Hematopoietic multipotent progenitor cell (in vitro differentiated cells): ENCODE data around the gene ERFL. TPM values are rescaled to one million over a fixed set of nuclear protein-coding genes. Genes with fewer than 3 reads are reported as not detected.
A peak's percentile ranks its signal among the peaks of the same experiment; 100 is the strongest.

Source experiments
- DNase-seq, 3 donors: peaks; one replicate each; pipeline ENCODE4 v3.0.0-alpha.2; 2011 to 2015; ENCODE audit warnings: low read depth in 2 of 3, low spot score in 2 of 3
- total RNA-seq: library from RNA; depleted of rRNA; stranded (reverse); fragments of >200 nt; gene quantifications from one replicate; pipeline ENCODE4 v1.2.3, GENCODE V29; 2012

The ERFL gene
- total RNA-seq, 1 donor = under 0.01 TPM

DNA sequence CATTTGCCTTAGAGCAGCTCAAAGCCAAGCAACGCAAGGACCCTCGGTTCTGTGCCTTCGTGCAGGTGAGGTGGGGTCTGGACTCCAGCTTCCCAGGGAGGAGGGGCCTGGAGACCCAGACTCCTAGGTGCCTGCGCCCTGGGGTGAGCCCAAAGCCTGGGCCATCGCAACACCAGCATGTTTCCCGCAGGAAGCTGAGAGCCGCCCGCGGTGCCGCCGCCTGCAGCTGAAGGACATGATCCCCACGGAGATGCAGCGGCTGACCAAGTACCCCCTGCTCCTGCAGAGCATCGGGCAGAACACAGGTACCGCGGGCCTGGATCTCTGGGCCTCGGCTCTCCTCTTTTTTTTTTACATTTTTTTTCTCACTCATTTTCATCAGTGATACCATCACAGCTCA is 25.7 kb downstream of the ERFL start:
- DNase-seq = no peak

DNA sequence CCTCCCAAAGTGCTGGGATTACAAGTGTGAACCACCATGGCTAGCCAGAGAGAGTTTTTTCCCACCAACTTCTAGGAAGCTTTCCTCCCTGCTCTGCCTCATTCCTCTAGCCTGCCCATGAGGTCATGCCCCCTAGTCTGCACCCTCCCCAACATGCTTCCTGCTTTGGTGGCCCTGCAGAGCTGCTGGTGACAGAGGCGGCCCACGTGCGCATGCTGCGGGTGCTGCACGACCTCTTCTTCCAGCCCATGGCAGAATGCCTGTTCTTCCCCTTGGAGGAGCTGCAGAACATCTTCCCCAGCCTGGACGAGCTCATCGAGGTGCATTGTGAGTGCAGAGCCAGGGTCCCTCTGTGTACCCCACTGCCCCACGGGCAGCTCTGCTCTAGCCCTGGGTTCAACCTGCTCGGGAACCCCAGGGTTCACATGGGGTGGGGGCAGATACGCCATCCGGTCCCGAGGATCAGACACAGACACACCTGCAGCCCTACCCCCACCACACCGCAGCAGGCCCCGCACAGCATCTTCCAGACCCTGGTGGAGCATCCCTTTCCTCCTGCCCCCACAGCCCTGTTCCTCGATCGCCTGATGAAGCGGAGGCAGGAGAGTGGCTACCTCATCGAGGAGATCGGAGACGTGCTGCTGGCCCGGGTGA is 26.4 kb downstream of the ERFL start:
- no peak for DNase-seq

DNA sequence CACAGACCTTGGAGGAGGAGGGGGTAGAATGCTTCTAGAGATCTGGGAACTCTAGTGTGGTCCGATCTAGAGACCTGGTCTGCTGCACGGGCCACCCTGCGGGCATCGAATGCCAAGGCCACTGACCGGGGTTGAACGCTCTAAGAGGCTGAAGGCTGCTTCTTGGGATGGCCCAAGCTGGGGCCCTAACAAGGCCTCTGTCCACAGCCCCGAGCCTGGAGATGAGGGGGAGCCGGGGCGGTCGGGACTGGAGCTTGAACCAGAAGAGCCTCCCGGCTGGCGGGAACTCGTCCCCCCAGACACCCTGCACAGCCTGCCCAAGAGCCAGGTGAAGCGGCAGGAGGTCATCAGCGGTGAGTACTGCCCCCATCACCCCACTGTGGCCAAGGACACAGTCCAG is 30.0 kb downstream of the ERFL start:
- no peak for DNase-seq

DNA sequence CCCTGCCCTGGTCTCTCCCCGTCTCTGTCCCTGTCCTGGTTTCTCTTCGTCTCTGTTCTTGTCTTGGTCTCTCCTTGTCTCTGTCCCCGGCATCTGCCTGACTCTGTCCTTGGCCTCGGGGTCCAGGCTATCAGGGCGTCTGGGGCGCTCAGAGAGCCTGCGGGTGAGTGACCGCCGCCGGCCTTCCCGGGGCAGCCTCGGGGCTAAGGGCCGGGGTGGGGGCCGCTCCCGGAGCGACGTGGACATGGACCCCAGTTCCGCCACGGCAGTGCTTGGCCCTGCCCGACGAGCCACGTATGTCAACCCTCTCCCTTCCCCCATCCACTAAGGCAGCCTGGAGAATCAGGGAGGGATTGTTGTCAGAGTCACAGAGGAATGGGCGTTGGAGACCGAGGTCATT is 30.4 kb downstream of the ERFL start:
- no peak for DNase-seq

DNA sequence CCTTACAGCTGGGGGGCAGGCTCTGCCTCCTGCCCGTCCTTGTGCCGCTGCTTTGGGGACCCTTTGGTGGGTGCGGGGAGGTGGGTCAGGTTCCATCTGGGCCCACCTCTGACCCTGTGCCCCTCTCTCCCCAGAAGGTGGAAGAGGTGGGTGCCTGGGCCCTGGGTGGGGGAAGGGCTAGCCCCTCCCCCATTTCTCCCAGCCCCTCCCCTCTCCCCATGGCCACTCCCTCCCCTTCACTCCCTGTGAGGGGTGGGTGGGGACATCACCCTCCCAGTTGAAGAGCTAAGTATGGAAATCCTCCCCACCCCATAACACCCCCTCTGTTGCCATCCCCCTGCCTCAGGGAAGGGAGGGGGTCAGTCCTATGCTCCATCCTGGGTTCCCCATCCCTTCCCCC is 31.1 kb downstream of the ERFL start:
- DNase-seq = no peak

DNA sequence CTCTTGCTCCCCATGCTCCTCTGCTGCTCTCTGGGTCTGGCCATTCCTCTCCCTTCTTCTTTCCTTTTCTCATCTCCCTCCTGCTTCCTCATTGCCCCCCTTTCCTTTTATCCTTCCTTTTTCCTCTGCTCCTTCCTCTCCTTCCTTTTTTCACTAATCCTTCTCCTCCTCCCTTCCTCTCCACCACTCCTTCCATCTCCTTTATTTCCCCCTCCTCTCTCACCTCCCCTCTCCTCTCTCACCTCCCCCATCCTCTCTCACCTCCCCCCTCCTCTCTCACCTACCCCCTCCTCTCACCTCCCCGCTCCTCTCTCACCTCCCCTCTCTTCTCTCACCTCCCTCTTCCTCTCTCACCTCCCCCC is 31.7 kb downstream of the ERFL start:
- no peak for DNase-seq

DNA sequence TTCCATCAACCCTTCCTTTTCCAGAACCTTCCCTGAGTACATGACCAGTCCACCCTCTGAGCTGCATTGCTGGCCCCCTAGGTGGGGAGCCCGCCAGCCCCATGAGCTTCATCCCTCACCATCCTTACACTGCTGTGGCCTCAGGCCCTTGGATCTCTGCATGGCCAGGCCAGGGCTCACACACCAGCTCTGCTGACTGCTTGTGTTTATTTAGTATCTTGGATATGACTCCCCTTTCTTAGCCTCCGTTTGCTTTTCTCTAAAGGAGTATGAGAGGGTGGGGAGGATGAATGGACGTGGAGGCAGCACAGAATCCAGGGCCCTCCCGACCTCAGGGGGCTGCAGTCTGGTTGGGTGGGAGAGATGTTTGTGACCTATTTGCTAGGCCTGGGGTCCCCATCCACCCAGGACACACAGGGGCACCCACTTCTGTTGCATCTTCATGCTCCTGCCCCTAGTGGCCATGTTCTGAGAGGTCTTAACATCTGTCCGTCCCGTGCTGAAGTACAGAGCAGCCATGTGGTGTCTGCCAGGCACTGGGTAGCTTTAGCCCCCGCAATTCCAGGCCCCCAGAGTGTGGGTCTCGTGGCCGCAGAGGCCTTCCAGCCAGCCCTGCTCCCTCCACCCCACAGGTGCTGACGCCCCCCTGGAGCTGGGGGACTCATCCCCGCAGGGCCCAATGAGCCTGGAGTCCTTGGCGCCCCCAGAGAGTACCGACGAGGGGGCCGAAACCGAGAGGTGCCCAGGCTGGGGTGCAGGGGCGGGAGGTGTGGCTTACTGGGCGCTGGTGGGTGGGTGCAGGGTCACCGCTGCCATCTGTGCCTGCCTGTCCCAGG is 32.3 kb downstream of the ERFL start:
- DNase-seq = no peak

DNA sequence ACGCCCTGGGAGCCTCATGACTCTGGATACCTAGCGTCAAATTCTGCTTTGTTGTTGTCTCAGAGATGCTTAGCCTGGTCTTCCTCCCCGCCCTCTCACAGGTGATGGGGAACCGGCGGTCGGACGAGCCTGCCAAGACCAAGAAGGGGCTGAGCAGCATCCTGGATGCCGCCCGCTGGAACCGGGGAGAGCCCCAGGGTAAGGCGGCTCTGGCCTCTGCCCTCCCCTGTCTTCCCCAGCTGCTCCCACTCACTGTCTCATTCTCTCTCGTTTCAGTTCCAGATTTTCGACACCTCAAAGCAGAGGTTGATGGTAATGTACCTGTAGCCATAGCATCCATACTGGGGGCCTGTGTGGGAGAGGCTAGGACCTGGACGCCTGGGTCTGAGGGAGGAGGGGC is 33.9 kb downstream of the ERFL start:
- no peak for DNase-seq

DNA sequence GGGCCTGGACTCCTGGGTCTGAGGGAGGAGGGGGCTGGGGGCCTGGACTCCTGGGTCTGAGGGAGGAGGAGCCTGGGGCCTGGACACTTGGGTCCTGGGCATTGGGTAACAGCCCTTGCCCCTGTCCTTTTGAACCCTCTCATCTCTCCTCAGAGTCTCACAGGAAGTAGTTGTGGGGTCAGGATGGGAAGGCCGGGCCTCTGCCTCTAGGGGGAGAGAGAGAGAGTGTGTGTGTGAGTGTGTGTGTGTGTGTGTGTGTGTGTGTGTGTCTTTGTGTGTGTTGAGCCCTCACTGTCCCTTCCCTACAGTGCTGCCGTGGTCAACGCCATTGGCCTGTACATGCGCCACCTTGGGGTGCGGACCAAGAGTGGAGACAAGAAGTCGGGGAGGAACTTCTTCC is 34.4 kb downstream of the ERFL start:
- DNase-seq = no peak

DNA sequence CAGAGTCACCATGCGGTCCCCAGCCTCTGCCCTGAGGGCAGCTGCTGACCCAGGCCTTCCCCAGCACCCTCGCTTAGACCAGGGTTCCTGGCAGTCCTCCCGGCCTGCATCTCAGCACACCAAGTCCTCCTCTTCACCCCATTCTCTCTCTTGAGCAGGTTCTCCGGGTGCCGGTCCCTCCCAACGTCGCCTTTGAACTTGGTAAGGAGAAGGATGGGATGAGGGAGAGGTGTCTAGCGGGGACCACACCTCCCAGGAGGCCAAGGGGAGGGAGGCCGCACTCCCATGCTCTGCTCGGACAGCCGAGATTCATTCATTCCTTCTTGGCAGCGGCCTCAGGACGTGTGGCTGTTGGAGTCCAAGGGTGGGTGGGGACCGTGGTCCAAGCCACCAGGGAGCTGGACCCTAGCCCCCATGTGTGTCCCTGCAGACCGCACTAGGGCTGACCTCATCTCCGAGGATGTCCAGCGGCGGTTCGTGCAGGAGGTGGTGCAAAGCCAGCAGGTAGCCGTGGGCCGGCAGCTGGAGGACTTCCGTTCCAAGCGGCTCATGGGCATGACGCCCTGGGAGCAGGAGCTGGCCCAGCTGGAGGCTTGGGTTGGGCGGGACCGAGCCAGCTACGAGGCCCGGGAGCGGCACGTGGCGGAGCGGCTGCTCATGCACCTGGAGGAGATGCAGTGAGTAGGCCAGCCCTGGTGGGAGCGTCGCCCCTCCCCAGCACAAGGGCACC is 35.9 kb downstream of the ERFL start:
- no peak for DNase-seq

DNA sequence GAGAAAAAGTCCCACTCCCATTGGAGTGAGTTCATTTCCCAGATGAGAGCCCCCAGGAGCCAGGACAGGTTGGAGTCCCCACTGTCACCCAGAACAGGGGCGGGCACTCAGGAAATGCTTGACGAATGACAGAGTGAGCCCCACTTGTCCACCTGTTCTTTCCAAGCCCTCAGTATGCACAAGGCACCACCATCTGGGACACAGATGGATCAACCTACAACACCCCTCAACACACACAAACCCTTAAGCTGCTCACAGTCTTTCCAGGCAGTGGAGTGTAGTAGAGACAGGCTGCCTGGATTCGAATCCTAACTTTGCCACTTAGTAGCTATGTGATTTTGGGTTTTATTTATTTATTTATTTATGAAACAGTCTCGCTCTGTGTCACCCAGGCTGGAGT is 37.3 kb downstream of the ERFL start:
- no peak for DNase-seq

DNA sequence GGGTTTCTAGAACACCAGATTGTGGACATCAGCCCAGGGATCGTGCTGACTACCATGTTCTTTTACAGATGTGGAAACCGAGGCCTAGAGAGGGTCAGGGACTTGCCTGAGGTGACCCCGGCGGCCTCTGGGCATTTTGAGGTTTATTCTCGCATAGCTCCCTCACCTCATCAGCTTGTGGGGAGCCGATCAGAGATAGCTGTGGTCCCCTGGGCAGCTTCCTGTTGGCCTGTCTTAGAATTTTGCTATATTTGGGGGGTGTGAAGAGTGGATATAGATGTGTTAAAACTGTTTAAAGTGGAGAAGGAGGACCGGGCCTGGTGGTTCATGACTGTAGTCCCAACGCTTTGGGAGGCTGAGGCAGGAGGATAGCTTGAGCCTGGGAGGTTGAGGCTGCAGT is 38.4 kb downstream of the ERFL start:
- DNase-seq = no peak

DNA sequence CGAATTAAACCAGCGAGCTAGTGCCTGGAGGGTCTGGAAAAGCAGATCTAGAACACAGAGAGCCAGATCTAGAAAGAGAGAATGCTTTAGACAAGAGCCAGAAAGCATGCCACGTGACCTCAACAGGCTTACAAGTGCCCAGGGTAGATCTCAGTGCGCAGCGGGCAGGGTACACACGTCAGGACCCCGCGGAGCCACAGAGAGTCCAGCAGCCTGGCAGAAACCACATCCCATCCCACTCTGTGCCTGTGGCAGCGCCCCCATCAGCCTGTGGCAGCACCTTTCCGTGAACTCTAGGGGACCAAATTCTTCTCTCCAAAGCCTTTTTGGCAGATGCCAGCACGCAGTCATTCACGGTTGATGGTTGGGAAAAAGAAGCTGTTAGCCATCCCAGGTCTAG is 39.3 kb downstream of the ERFL start:
- no peak for DNase-seq

DNA sequence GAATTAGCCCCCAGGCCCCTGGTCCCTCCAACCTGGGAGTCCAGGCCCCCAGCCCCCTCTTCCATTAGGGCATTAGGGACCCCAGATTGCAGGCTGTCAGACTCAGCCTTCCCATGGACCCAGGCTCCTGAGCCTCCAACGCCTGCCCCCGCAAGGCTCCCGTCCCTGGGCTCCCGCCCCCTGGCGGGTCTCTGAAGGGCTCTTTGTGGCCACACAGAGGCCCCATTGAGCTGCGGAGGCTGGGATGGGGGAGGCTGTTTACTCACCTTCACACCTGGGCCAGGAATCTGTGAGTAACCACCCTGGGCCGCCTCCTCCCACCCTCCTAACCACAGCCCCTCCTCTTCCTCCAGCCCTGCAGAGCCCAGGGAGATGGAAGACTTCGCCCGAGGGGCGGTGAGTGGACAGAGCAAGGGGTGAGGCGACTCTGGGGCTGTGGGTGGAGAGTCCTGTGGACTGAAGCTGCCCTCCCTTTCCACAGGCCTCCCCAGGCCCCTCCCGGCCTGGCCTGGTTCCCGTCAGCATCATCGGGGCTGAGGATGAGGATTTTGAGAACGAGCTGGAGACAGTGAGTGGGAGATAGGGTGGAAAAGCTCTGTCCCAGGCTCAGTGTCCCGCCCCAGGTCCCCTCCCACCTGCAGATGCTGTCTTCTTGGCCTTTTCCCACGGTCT is 40.4 kb downstream of the ERFL start:
- peak; percentile 53 to 75 (median 69) for DNase-seq

DNA sequence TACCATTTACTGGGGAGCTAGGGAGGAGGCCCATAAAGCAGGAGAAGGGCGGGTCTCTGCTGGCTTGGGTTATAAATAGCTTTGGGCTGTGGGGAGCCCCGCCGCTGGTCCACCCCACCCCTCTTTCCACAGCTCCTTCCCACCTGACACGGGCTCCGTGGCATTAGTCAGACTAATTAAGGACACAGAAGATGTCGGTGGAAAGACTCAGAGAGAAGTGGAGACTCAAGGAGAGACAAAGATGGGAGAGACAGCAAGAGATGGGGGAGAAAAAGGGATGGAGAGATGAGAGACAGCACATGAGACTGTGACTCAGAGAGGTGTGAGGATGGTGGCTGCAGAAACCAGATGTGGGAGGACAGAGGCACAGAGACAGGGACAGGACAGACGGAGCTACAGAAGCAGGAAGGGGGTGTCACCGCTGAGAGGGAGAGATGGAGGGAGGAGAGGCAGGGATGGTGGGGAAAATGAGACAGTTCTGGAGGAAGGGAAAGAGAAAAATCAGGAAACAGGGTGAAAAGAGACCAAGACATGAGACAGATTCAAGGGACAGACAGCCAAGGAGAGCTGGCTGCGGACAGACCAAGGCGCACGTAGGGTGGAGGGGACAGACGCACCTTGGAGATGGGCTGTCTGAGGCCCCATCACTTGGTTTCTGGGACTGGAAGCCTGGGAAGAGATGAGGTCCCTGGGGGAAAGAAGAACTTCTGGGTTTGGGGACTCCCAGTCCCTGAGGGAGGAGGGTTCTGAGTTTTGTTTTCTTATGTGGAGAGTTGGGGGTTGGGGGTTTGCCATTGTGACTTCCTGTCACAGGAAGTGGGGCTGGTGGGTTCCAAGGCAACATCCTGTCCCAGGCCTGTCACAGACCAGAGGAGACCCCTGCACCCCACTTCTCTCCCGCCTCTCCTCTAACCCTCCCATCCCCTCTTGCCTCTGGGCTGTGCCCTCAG is 41.2 kb downstream of the ERFL start:
- DNase-seq = peak in 2 of 3 donors; percentile 58 to 72

DNA sequence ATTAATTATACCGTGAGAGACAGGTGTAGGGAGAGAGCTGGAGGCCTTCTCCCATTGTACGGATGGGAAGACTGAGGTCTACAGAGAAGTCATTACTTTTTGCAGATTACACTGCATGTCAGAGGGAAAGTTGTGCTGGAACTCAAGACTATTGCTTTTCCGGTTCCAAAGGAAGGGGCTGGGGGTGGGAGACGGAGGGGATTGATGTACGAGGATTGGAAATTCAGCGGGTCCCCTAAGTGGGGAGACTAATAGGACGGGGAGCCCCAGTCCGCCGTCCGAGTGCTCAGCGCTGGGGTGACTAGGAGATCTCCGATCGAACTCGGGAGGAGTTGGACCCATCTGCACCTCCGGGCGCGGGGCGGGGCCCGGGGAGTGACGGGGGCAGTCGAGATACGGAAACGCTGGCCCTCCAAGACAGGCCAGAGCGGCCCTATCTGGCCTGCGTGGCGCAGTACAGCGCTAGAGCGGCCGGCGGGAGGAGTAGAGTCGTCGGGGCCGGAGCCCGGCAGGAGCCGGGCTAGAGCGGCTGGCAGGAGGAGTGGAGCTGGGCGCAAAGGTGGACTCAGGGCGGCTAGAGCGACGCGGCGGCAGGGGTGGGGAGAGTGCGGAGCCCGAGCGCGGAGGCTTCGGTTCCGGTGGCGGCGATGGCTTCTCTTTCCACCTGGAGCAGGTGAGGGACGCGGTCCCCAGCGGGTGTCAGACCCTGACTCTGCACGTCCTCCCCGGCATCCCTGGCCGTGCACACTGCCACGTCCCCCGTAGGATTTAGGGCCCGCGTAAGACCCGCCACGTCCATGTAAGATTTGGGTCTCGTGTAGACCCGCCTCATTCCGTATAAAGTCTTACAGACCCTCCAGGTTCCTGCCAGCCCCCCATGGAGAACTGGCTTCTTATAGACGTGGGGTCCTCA is 44.2 kb downstream of the ERFL start:
- DNase-seq = peak; percentile 67 to 96 (median 95)

DNA sequence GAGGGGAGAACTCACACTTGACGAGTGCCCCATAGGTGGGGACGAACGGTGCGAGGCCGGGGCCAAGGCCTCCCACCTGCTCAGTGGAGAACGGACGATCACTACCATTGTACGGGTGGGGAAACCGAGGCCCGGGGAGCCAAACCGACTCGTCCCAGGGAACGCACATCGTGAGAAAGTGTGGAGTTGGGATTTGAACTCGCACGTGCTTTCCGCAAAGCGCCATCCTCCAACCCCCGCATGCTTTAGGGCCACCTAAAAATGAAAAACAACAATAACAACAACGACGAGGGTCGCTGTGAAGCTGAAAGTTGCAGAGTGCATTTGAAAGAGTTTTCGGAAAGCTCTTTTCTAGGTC is 44.8 kb downstream of the ERFL start:
- DNase-seq = no peak

DNA sequence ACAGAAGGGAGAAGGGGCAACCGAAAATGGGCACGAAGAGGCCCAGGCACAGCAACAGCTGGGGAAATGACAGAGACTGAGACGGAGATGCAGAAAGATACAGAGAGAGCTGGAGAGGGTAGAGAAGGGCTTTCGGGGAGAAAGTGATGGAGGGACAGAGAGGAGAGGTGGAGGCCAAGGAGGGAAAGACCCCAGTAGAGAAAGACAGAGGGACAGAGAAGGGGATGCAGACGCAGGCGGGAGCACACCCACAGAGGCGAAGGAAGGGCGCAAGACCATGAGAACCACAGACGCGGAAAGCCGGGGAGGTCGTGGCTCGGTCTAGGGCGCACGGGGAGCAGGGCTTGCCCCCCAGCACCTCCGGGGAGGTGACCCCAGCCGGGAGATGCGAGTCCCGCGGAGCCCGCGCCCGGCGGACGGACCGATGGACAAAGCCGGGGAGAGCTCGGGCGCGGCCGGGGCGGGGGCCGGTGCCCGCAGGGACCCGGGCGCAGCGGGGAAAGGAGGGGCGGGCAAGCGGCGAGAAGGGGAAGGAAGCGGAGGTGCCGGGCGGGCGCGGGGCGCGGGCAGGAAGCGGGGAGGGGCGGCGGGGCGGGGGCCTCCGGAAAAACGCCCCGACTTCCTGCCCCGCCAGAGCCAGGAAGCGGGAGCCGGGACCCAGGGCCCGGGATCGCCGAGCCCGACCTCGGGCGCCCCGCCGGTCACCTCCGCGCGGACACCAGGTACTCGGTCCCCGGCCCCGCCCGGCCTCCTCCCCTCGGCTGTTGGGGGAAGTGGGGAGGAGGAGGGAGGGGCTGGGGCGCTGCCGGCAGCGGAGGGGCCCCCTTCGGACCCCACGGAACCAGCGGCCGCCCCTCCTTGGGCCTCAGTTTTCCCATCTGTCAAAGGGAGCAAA is 45.4 kb downstream of the ERFL start, which contains the start of gene ARHGEF1:
Gene ARHGEF1 (plus strand): TSS at position 617 of the 895 bp plus-strand sequence. CDS start 4,899 bp downstream, outside the sequence.
- DNase-seq = peak in 1 of 3 donors; percentile 46
